Breast epithelium (tissue), 4 donors: ENCODE measurements around the gene WDR81. TPM values are rescaled to one million over a fixed set of nuclear protein-coding genes. Genes with fewer than 3 reads are reported as not detected.

Experiments used
- DNase-seq, 2 donors: peaks; one replicate each; pipeline ENCODE4 v3.0.0-alpha.2; 2019; ENCODE audit warnings: low spot score in 2 of 2
- H3K27ac ChIP-seq, 2 donors: fragments of 200-600 bp; sonication (generic) in 1 of 2; one replicate each; pipeline ENCODE4 v1.5.1; 2016 to 2019; ENCODE audit warnings: mild to moderate bottlenecking in 1 of 2
- H3K27me3 ChIP-seq, 2 donors: fragments of 200-600 bp; sonication (generic) in 1 of 2; one replicate each; pipeline versions ENCODE4 v1.5.1 to v1.6.0; 2017 to 2019; ENCODE audit warnings: control low read depth in 1 of 2, mild to moderate bottlenecking in 1 of 2
- H3K36me3 ChIP-seq: fragments of 200-600 bp; one replicate; pipeline ENCODE4 v1.5.1; 2019
- H3K4me1 ChIP-seq, 2 donors: fragments of 200-600 bp; sonication (generic); one replicate each; pipeline ENCODE4 v1.5.1; 2016 to 2019; ENCODE audit warnings: control low read depth in 1 of 2
- H3K4me3 ChIP-seq, 3 donors: fragments of 200-600 bp; sonication (generic); 1 replicate in 2 of 3; 2 replicates in 1 of 3; pipeline ENCODE4 v1.5.1; 2016 to 2019; ENCODE audit warnings: mild to moderate bottlenecking in 3 of 3, moderate library complexity in 2 of 3
- H3K9me3 ChIP-seq, 2 donors: fragments of 200-600 bp; sonication (generic) in 1 of 2; one replicate each; pipeline ENCODE4 v1.5.1; 2016 to 2019; ENCODE audit warnings: control low read depth in 1 of 2
- CTCF ChIP-seq, 3 donors: fragments of 450-650 bp; IDR thresholded peaks; one replicate each; pipeline ENCODE4 v1.5.1; 2016 to 2017; ENCODE audit warnings: antibody characterized with exemption in 3 of 3, mild to moderate bottlenecking in 3 of 3, moderate library complexity in 3 of 3
- POLR2A ChIP-seq: fragments of 450-650 bp; IDR thresholded peaks from one replicate; pipeline ENCODE4 v1.6.1; 2016; ENCODE audit warnings: antibody characterized with exemption, mild to moderate bottlenecking, moderate library complexity
- POLR2AphosphoS5 ChIP-seq, 3 donors: sonication (generic); formaldehyde crosslinking; IDR thresholded peaks; one replicate each; pipeline ENCODE4 v1.6.1; 2017; ENCODE audit warnings: antibody characterized with exemption in 3 of 3
- intact Hi-C: fragments of 100-400 bp; cut with DNase I; formaldehyde crosslinking; loops from one replicate; pipeline ENCODE4 v1.15.1; 2023; ENCODE audit warnings: low total_unique reads
- total RNA-seq, 3 donors: library from RNA; depleted of rRNA; stranded (reverse); fragments of >200 nt; gene quantifications; one replicate each; pipeline ENCODE4 v1.1.0, GENCODE V29; 2016

The WDR81 gene
- total RNA-seq, 3 donors from 2014 or later: 36.6 to 52.6 (median 41.6) TPM

DNA sequence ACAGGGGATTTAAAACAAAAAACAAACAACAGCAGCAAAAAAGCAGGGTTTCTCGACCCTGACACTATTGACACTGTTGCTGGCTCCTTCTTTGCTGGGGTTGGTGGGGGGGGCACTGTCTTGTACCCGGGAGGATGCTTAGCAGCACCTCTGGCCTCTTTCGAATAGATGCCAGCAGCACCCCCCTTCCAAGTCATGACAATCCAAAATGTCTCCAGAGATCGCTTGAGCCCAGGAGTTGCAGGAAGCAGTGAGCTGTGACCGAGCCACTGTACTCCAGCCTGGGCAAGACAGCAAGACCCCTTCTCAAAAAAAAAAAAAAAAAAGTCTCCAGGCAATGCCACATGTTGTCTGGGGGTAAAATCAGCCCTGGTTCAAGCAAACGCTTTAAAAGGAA, 57.7 kb downstream of the WDR81 start:
- TF ChIP-seq POLR2AphosphoS5 (IDR thresholded peaks at IDR 0.05): no peak
- TF ChIP-seq CTCF (IDR thresholded peaks at IDR 0.05): no peak
- TF ChIP-seq POLR2A: no peak
- H3K9me3 ChIP-seq: no peaks in the 10 kb centered on the region
- no peaks in the 10 kb centered on the region for H3K36me3 ChIP-seq
- peak overlapping the region in 1 of 3 donors; percentile 22 for H3K4me3 ChIP-seq
- DNase-seq: no peak
- H3K27ac ChIP-seq: peak overlapping the region; percentile 93 to 94
- H3K4me1 ChIP-seq: peaks cover 0 to 8% of the 10 kb centered on the region in 2 donors
- H3K27me3 ChIP-seq: no peaks in the 10 kb centered on the region
- intact Hi-C loops: no loop called here

DNA sequence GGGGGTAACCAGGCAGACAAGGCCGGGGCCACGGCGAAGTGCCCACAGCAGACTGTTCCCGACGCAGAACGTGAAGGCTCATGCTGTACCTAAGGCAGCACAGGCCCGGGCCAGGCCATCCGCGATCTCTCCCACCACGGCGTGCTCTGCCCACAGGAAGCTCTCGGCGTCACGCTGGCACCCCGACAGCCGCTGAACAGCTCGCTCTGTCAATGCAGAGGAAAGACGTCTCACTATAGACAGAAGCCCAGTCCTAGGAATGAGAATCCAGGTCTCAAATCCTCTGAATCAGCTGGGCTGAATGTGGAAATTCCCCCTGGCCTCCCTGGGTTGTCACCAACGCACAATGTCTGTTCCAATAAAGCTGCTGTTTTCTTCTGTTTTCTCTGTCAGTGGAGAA, 58.8 kb downstream of the WDR81 start:
- Histone ChIP-seq H3K27me3 (no peaks in the 10 kb centered on the region), H3K4me3 (peak overlapping the region; percentile 12 to 54 (median 20)), H3K9me3 (no peaks in the 10 kb centered on the region), H3K4me1 (peaks cover 0 to 9% of the 10 kb centered on the region in 2 donors), H3K36me3 (no peaks in the 10 kb centered on the region), H3K27ac (peak overlapping the region; percentile 93 to 95)
- no peak for TF ChIP-seq CTCF (IDR thresholded peaks at IDR 0.05)
- TF ChIP-seq POLR2A: no peak
- no peak for TF ChIP-seq POLR2AphosphoS5 (IDR thresholded peaks at IDR 0.05)
- DNase-seq: no peak
- intact Hi-C loops: no loop called here

GRCh38 chr17:1783834-1784611, 59.5 kb downstream of the WDR81 start:
- Histone ChIP-seq H3K27ac (peak overlapping the region; percentile 93 to 95), H3K4me3 (peak overlapping the region in 2 of 3 donors; percentile 20 to 54), H3K27me3 (no peaks in the 10 kb centered on the region), H3K9me3 (no peaks in the 10 kb centered on the region), H3K36me3 (no peaks in the 10 kb centered on the region), H3K4me1 (peaks cover 0 to 9% of the 10 kb centered on the region in 2 donors)
- intact Hi-C loops: no loop called here
- TF ChIP-seq POLR2AphosphoS5 (IDR thresholded peaks at IDR 0.05) (peak; percentile 72 to 92 (median 87)), CTCF (IDR thresholded peaks at IDR 0.05) (peak; percentile 46 to 94 (median 81)), POLR2A (no peak)
- peak in 1 of 2 donors; percentile 87 for DNase-seq

DNA sequence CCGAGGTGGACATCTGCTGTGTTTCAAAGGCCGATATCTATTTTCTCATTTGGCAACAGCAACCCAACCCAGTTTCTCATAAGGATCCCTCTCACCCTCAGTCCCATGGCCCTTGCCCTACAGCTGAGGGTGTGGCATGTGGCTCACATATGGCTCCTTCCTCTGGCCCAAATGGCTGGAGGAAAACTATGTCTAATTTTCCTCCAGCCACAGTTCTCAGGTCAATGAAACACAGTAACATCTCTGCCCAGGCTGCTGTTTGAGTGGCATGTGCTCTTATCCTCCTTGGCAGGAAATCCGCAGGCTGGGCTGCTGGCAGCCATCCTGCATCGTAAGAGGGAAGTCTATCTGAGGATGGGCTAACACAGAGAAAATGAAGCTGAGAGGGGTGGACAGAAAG, 61.4 kb downstream of the WDR81 start:
- no peak for TF ChIP-seq CTCF (IDR thresholded peaks at IDR 0.05)
- no peak for TF ChIP-seq POLR2A
- TF ChIP-seq POLR2AphosphoS5 (IDR thresholded peaks at IDR 0.05): no peak
- no peaks in the 10 kb centered on the region for H3K36me3 ChIP-seq
- DNase-seq: no peak
- no peaks in the 10 kb centered on the region for H3K27me3 ChIP-seq
- H3K27ac ChIP-seq: peak overlapping the region; percentile 52 to 89
- H3K4me3 ChIP-seq: no peak overlapping the region
- intact Hi-C loops: no loop called here
- no peaks in the 10 kb centered on the region for H3K9me3 ChIP-seq
- peaks cover 0 to 9% of the 10 kb centered on the region in 2 donors for H3K4me1 ChIP-seq

GRCh38 chr17:1786708-1787107, 62.2 kb downstream of the WDR81 start:
- Histone ChIP-seq H3K4me1 (peaks cover 0 to 9% of the 10 kb centered on the region in 2 donors), H3K4me3 (no peak overlapping the region), H3K27me3 (no peaks in the 10 kb centered on the region), H3K9me3 (no peaks in the 10 kb centered on the region), H3K27ac (peak overlapping the region; percentile 52 to 89), H3K36me3 (no peaks in the 10 kb centered on the region)
- TF ChIP-seq POLR2AphosphoS5 (IDR thresholded peaks at IDR 0.05) (no peak), POLR2A (no peak), CTCF (IDR thresholded peaks at IDR 0.05) (no peak)
- intact Hi-C loops: no loop called here
- no peak for DNase-seq
